ENCODE data around the gene KCNQ1. TPM values are rescaled to one million over a fixed set of nuclear protein-coding genes. Genes with fewer than 3 reads are reported as not detected.

Gene KCNQ1
- total RNA-seq, 3 donors from 2014 or later, result 3.6 to 6.2 (median 5.1) TPM

DNA sequence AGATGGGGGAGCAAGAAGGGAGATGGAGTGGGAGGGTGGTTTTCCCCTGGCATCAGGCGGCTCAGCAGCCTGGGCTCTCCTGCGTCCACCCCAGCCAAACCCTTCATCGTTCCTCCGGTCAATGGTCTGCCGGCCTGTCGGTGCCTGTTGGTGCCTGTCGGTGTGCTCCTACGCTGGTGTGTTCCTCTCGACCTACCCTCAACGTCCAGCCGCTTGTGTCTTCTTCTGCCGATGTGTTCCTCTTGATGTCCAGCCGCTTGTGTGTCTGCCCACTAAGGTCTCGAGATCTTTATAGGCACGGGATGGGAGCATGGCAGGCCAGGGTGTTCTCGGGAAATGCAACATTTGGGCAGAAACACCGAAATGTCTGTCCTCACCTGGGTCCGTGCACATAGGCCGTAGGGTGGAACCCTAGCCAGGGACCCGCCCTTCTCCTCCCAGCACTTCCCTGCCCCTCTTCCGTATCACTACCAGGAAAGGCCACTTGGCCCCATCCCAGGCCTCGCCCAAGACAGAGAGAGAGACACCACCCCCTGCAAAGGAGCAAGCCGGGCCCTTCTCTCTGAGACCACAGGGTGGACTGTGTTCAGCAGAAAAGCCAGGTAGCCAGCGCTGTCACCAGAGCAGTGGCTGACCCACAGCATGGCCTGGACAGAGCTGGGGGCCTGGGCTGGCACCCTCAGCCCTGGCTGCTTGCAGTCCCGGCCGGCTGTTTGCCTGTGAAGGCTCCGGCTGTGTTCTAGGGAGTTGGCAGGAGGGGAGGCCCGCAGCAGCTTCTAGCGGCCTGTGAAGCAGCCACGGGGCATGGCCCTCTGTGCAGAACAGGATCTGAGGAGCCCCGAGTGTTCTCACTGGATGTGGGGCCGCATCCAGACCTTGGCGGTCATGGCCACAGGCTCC is 316.6 kb downstream of the KCNQ1 start:
- Histone ChIP-seq H3K4me1 (no peaks in the 10 kb centered on the region), H3K27ac (no peak overlapping the region), H3K4me3 (no peak overlapping the region), H3K9me3 (no peaks in the 10 kb centered on the region), H3K36me3 (no peaks in the 10 kb centered on the region), H3K27me3 (no peaks in the 10 kb centered on the region)
- intact Hi-C loops (cut with DNase I; ENCODE audit: low total_unique reads), result no loop called here
- peak; percentile 16 to 47 for DNase-seq (ENCODE audit: low spot score in 2 of 2)
- TF ChIP-seq POLR2A (IDR thresholded peaks at IDR 0.05) (no peak), POLR2AphosphoS5 (IDR thresholded peaks at IDR 0.05) (no peak)
- TF ChIP-seq, protein P1, sequence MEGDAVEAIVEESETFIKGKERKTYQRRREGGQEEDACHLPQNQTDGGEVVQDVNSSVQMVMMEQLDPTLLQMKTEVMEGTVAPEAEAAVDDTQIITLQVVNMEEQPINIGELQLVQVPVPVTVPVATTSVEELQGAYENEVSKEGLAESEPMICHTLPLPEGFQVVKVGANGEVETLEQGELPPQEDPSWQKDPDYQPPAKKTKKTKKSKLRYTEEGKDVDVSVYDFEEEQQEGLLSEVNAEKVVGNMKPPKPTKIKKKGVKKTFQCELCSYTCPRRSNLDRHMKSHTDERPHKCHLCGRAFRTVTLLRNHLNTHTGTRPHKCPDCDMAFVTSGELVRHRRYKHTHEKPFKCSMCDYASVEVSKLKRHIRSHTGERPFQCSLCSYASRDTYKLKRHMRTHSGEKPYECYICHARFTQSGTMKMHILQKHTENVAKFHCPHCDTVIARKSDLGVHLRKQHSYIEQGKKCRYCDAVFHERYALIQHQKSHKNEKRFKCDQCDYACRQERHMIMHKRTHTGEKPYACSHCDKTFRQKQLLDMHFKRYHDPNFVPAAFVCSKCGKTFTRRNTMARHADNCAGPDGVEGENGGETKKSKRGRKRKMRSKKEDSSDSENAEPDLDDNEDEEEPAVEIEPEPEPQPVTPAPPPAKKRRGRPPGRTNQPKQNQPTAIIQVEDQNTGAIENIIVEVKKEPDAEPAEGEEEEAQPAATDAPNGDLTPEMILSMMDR (IDR thresholded peaks at IDR 0.05), result no peak

DNA sequence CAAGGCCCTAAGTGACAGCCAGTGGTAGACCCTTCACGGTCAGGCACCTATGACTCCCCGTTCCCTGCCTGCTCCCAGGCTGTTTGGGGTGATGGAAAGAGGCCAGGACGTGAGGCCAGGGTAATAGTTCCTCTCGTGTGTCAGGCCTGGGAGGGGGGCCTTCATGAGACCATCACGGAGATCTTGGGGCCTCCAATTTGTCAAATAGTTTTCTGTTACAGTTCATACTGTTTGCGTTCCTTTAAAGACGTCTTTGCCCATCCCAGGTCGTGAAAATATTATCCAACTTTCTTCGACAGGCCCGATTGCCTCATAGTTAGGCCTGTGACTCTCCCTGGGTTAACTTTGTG is 317.2 kb downstream of the KCNQ1 start:
- DNase-seq (ENCODE audit: low spot score in 2 of 2), result no peak
- H3K4me3 ChIP-seq, result no peak overlapping the region
- TF ChIP-seq, protein P1 (IDR thresholded peaks at IDR 0.05), result no peak
- TF ChIP-seq POLR2AphosphoS5 (IDR thresholded peaks at IDR 0.05) (no peak), POLR2A (IDR thresholded peaks at IDR 0.05) (no peak)
- no peaks in the 10 kb centered on the region for H3K36me3 ChIP-seq
- H3K27me3 ChIP-seq, result no peaks in the 10 kb centered on the region
- H3K9me3 ChIP-seq, result no peaks in the 10 kb centered on the region
- intact Hi-C loops (cut with DNase I; ENCODE audit: low total_unique reads), result no loop called here
- no peak overlapping the region for H3K27ac ChIP-seq
- no peaks in the 10 kb centered on the region for H3K4me1 ChIP-seq

DNA sequence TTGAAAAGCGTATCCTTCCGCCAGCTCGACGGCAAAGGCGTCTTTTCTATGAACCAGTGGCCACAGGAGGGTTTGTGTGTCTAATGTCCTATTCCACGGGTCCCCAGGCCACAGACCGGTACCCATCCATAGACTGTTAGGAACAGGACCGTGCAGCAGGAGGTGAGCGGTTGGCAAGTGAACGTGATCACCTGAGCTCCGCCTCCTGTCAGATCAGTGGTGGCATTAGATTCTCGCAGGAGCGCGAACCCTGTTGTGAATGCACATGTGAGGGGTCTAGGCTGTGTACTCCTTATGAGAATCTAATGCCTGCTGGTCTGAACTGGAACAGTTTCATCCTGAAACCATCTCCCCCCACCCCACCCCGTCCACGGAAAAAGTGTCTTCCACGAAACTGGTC is 317.6 kb downstream of the KCNQ1 start:
- Histone ChIP-seq H3K4me1 (no peaks in the 10 kb centered on the region), H3K27me3 (no peaks in the 10 kb centered on the region), H3K4me3 (no peak overlapping the region), H3K36me3 (no peaks in the 10 kb centered on the region), H3K9me3 (no peaks in the 10 kb centered on the region), H3K27ac (no peak overlapping the region)
- TF ChIP-seq POLR2A (IDR thresholded peaks at IDR 0.05) (no peak), POLR2AphosphoS5 (IDR thresholded peaks at IDR 0.05) (no peak)
- TF ChIP-seq, protein P1 (IDR thresholded peaks at IDR 0.05), result no peak
- intact Hi-C loops (cut with DNase I; ENCODE audit: low total_unique reads), result no loop called here
- peak; percentile 7 to 45 for DNase-seq (ENCODE audit: low spot score in 2 of 2)

DNA sequence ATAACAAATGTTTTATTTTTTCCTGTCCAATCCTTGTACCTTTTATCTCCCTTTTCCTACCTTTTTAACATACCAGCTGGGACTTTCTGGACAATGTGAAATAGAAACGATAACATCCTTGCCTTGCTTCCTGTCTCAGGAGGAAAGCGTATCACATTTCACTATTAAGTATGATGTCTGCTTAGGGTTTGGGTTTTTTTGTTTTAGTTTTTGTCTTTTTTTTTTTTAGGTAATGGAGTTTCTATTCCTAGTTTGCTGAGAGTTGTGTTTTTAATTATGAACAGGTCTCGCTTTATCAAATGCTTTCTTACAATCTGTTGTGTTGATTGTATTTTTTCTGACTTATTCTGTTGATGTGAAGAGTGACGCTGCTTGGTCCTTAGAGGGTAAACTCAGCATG is 319.2 kb downstream of the KCNQ1 start:
- H3K36me3 ChIP-seq, result no peaks in the 10 kb centered on the region
- TF ChIP-seq, protein P1 (IDR thresholded peaks at IDR 0.05), result no peak
- no peak for TF ChIP-seq POLR2A (IDR thresholded peaks at IDR 0.05)
- TF ChIP-seq POLR2AphosphoS5 (IDR thresholded peaks at IDR 0.05), result no peak
- intact Hi-C loops (cut with DNase I; ENCODE audit: low total_unique reads), result no loop called here
- no peak for DNase-seq (ENCODE audit: low spot score in 2 of 2)
- no peaks in the 10 kb centered on the region for H3K9me3 ChIP-seq
- no peaks in the 10 kb centered on the region for H3K4me1 ChIP-seq
- H3K27ac ChIP-seq, result no peak overlapping the region
- no peaks in the 10 kb centered on the region for H3K27me3 ChIP-seq
- H3K4me3 ChIP-seq, result no peak overlapping the region

DNA sequence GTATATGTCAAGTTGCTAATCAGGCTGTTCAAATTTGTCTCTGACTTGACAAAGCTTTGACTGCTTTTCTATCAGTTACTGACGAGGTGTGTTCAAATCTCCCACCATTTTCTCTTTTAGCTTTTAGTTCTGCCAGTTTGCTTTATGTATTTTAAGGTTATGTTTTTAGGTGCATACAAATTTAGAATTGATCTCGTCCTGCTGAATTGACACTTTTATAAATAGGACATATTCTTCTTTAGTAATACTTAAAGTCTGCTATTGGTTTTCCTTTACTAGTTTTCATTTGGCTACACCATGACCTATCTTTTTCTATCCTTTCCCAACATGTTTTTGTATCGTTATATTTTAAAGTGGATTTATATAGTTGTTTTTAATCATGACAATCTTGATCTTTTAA is 320.7 kb downstream of the KCNQ1 start:
- no peak overlapping the region for H3K4me3 ChIP-seq

More for the DNA sequence above, 320.7 kb downstream of the KCNQ1 start:
- H3K27me3 ChIP-seq, result no peaks in the 10 kb centered on the region
- no peaks in the 10 kb centered on the region for H3K36me3 ChIP-seq
- DNase-seq (ENCODE audit: low spot score in 2 of 2), result no peak
- H3K27ac ChIP-seq, result no peak overlapping the region
- intact Hi-C loops (cut with DNase I; ENCODE audit: low total_unique reads), result no loop called here
- TF ChIP-seq POLR2A (IDR thresholded peaks at IDR 0.05) (no peak), POLR2AphosphoS5 (IDR thresholded peaks at IDR 0.05) (no peak)
- TF ChIP-seq, protein P1 (IDR thresholded peaks at IDR 0.05), result no peak
- no peaks in the 10 kb centered on the region for H3K4me1 ChIP-seq
- no peaks in the 10 kb centered on the region for H3K9me3 ChIP-seq
